IMR-90 (cell line): ENCODE results near the gene CRTC1. TPM values are rescaled to one million over a fixed set of nuclear protein-coding genes. Genes with fewer than 3 reads are reported as not detected.

Experiments
- ATAC-seq: fragments of 200-7000 bp; cut with Tn5 transposase; 2 replicates; pipeline ENCODE4 v1.9.1; 2020; ENCODE audit warnings: low read depth, mild to moderate bottlenecking, moderate library complexity
- BruUV-seq: library from RNA; stranded (reverse); fragments of 400-500 nt; replicated peaks from 2 replicates; lab custom pipeline; 2021; lab: Mats Ljungman, UMichigan
- CTCF ChIA-PET: fragments of 300-600 bp; formaldehyde crosslinking; extraction: SDS; loops from one replicate; lab custom pipeline; 2021; ENCODE audit warnings: antibody characterized with exemption; lab: Yijun Ruan, JAX
- POLR2A ChIA-PET: fragments of 300-600 bp; sonication (Branson Sonifier 250); formaldehyde crosslinking; loops from one replicate; lab custom pipeline; 2022; ENCODE audit warnings: antibody characterized with exemption; ENCODE audit not compliant: unreplicated experiment; lab: Charles Lee
- DNase-seq: peaks from one replicate; pipeline ENCODE4 v3.0.0; 2013
- H2AFZ ChIP-seq: replicated peaks from 2 replicates; pipeline ENCODE3; 2013; ENCODE audit warnings: low read length, mild to moderate bottlenecking; ENCODE audit not compliant: poor library complexity
- H2AK5ac ChIP-seq: 2 replicates; pipeline ENCODE4 v1.6.1; 2013; ENCODE audit warnings: low read depth, low read length, inconsistent platforms
- H2AK9ac ChIP-seq: replicated peaks from 2 replicates; pipeline ENCODE3; 2013; ENCODE audit warnings: mild to moderate bottlenecking, low read depth, low read length, moderate library complexity; ENCODE audit not compliant: poor library complexity
- H2BK120ac ChIP-seq: 2 replicates; pipeline ENCODE4 v1.6.1; 2013; ENCODE audit warnings: low read depth, low read length, inconsistent platforms
- H2BK15ac ChIP-seq: 3 replicates; pipeline ENCODE4 v1.6.1; 2013; ENCODE audit warnings: low read depth, low read length, inconsistent platforms
- H2BK20ac ChIP-seq: 2 replicates; pipeline ENCODE4 v1.6.1; 2013; ENCODE audit warnings: low read depth, mild to moderate bottlenecking, inconsistent platforms, low read length, moderate library complexity
- H2BK5ac ChIP-seq: 2 replicates; pipeline ENCODE4 v1.6.1; 2013; ENCODE audit warnings: mild to moderate bottlenecking, low read depth, low read length, inconsistent platforms; ENCODE audit not compliant: poor library complexity, severe bottlenecking
- H3K14ac ChIP-seq: replicated peaks from 2 replicates; pipeline ENCODE4 v1.6.1; 2013; ENCODE audit warnings: low read depth, low read length, inconsistent platforms
- H3K18ac ChIP-seq: 2 replicates; pipeline ENCODE4 v1.6.1; 2013; ENCODE audit warnings: low read depth, low read length, control low read depth
- H3K23ac ChIP-seq: 2 replicates; pipeline ENCODE4 v1.6.1; 2013; ENCODE audit warnings: low read depth, low read length, inconsistent platforms
- H3K27ac ChIP-seq: 2 replicates; pipeline ENCODE4 v1.5.1; 2013; ENCODE audit warnings: mild to moderate bottlenecking, control low read depth, low read length; ENCODE audit not compliant: insufficient read depth
- H3K27me3 ChIP-seq: 2 replicates; pipeline ENCODE4 v1.6.1; 2013; ENCODE audit warnings: low read length; ENCODE audit not compliant: control insufficient read depth, insufficient read depth
- H3K36me3 ChIP-seq: 2 replicates; pipeline ENCODE4 v1.6.1; 2013; ENCODE audit warnings: low read length, mixed read lengths; ENCODE audit not compliant: control insufficient read depth, insufficient read depth
- H3K4ac ChIP-seq: 2 replicates; pipeline ENCODE4 v1.6.1; 2013; ENCODE audit warnings: low read depth, low read length, inconsistent platforms
- H3K4me1 ChIP-seq: 2 replicates; pipeline ENCODE4 v1.6.1; 2013; ENCODE audit warnings: low read length, mixed read lengths; ENCODE audit not compliant: control insufficient read depth, insufficient read depth
- H3K4me2 ChIP-seq: 2 replicates; pipeline ENCODE4 v1.6.1; 2013; ENCODE audit warnings: low read depth, mild to moderate bottlenecking, control low read depth, low read length, moderate library complexity
- H3K4me3 ChIP-seq: 2 replicates; pipeline ENCODE4 v1.5.1; 2013; ENCODE audit warnings: low read depth, mild to moderate bottlenecking, control low read depth, low read length, moderate library complexity; ENCODE audit not compliant: insufficient read depth
- H3K56ac ChIP-seq: 2 replicates; pipeline ENCODE4 v1.6.1; 2013; ENCODE audit warnings: low read length, inconsistent platforms; ENCODE audit not compliant: insufficient read depth; ENCODE audit errors: extremely low read depth
- H3K79me1 ChIP-seq, 2 experiments: 2 replicates each; pipeline ENCODE4 v1.6.1; 2013; ENCODE audit warnings: low read length in 2 of 2, inconsistent platforms in 1 of 2, low read depth in 1 of 2
- H3K9ac ChIP-seq: 2 replicates; pipeline ENCODE4 v1.6.1; 2013; ENCODE audit warnings: low read depth, low read length, control low read depth
- H3K9me1 ChIP-seq: 2 replicates; pipeline ENCODE4 v1.6.1; 2013; ENCODE audit warnings: low read length, inconsistent platforms; ENCODE audit not compliant: insufficient read depth
- H3K9me3 ChIP-seq: 2 replicates; pipeline ENCODE4 v1.6.1; 2013; ENCODE audit warnings: low read length; ENCODE audit not compliant: control insufficient read depth, insufficient read depth
- H4K20me1 ChIP-seq: 2 replicates; pipeline ENCODE4 v1.6.1; 2013; ENCODE audit warnings: low read length, inconsistent platforms; ENCODE audit not compliant: insufficient read depth
- H4K5ac ChIP-seq: 2 replicates; pipeline ENCODE4 v1.6.1; 2013; ENCODE audit warnings: mild to moderate bottlenecking, low read depth, low read length, control low read depth
- H4K8ac ChIP-seq, 2 experiments: 2 replicates each; pipeline ENCODE4 v1.6.1; 2013; ENCODE audit warnings: low read depth in 2 of 2, low read length in 2 of 2, control low read depth in 1 of 2, inconsistent platforms in 1 of 2
- H4K91ac ChIP-seq: 2 replicates; pipeline ENCODE4 v1.6.1; 2013; ENCODE audit warnings: low read depth, low read length, inconsistent platforms; ENCODE audit not compliant: insufficient read depth
- MAZ ChIP-seq: IDR thresholded peaks from 2 replicates; pipeline ENCODE4 v1.6.1; 2012; ENCODE audit warnings: low read depth, mild to moderate bottlenecking, low read length, improper control_type of control experiment, moderate library complexity, borderline replicate concordance
- MXI1 ChIP-seq: IDR thresholded peaks from 2 replicates; pipeline ENCODE4 v1.6.1; 2012; ENCODE audit warnings: low read depth, mild to moderate bottlenecking, low read length, moderate library complexity, borderline replicate concordance
- NFE2L2 ChIP-seq: fragments of 150-350 bp; IDR thresholded peaks from 2 replicates; pipeline ENCODE4 v1.6.1; 2016; ENCODE audit warnings: low read depth, mild to moderate bottlenecking, low read length
- RAD21 ChIP-seq: IDR thresholded peaks from 2 replicates; pipeline ENCODE4 v1.6.1; 2012; ENCODE audit warnings: low read length, improper control_type of control experiment
- RCOR1 ChIP-seq: IDR thresholded peaks from 2 replicates; pipeline ENCODE4 v1.6.1; 2012; ENCODE audit warnings: mild to moderate bottlenecking, low read length, improper control_type of control experiment; ENCODE audit not compliant: insufficient replicate concordance
- RFX5 ChIP-seq: IDR thresholded peaks from 2 replicates; pipeline ENCODE4 v1.8.0; 2012; ENCODE audit warnings: low read depth, mild to moderate bottlenecking, low read length, moderate library complexity
- SMC3 ChIP-seq: fragments of 150-350 bp; IDR thresholded peaks from 2 replicates; pipeline ENCODE4 v1.6.1; 2016; ENCODE audit warnings: low read depth, mild to moderate bottlenecking, antibody characterized with exemption, low read length, moderate library complexity
- WGBS, 2 experiments: methylation state at CpG; one replicate each; pipeline versions ENCODE4 v1.1.5 to v1.1.7; 2013; ENCODE audit warnings: missing lambda C conversion rate in 2 of 2; ENCODE audit not compliant: insufficient read length in 1 of 2; ENCODE audit errors: extremely low coverage in 2 of 2; 5-methylcytosine and 5-hydroxymethylcytosine counted together
- dilution Hi-C: fragments of 300-500 bp; cut with HindIII; formaldehyde crosslinking; loops from one replicate; pipeline ENCODE4 v1.14.3; 2018; ENCODE audit warnings: low sequenced_read_pairs; ENCODE audit not compliant: unreplicated experiment
- in situ Hi-C: fragments of 300-500 bp; cut with MboI; formaldehyde crosslinking; loops from 3 replicates; pipeline ENCODE4 v1.14.3; 2019; ENCODE audit warnings: low sequenced_read_pairs, inconsistent platforms, mixed read lengths
- intact Hi-C: fragments of 100-400 bp; cut with micrococcal nuclease; formaldehyde crosslinking; loops from 2 replicates; pipeline ENCODE4 v1.10.0; 2022
- polyA plus RNA-seq, 3 experiments: library from polyadenylated mRNA; depleted of rRNA; stranded (reverse); fragments of >200 nt; gene quantifications; 2 replicates each; pipeline ENCODE4 v1.2.3, GENCODE V29; 2012; ENCODE audit warnings: low replicate concordance in 1 of 3
- total RNA-seq: library from RNA; depleted of rRNA; stranded (reverse); fragments of >200 nt; gene quantifications from 2 replicates; pipeline ENCODE4 v1.2.3, GENCODE V29; 2012

CRTC1 gene
- total and polyA plus RNA-seq, 2 of the 4 experiments (the other 2 are of a cell fraction): 0.18 to 5.7 TPM

DNA sequence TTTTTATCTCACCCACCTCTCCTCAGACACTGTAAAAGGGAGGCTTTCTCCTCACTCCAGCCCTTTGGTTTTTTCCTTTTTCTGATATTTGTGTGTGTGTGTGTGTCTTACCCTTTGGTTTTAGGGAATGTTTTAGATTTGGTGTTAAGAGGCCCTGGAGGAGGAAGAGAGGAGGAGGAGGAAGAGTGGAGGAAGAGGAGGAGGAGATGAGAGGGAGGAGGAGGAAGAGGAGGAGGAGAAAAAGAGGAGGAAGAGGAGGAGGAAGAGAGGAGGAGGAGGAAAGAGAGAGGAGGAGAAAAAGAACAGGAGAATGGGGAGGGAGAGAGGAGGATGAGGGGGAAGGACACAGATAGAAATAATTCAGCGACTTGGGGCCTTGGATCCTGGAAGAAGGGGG is 36.1 kb upstream of the CRTC1 start:
- no CpG with 5 or more reads among the region's 1 CpG for WGBS, 2 experiments
- ATAC-seq: no peak
- Histone ChIP-seq H2BK120ac (no peak overlapping the region), H3K56ac (no peak overlapping the region), H3K4me2 (no peak overlapping the region), H3K36me3 (no peaks in the 10 kb centered on the region), H4K8ac (no peak overlapping the region), H2BK20ac (no peak overlapping the region), H3K27me3 (no peaks in the 10 kb centered on the region), H2BK15ac (no peak overlapping the region), H3K4ac (no peak overlapping the region; the same call in 1 of the 2 replicates), H3K79me1 (peaks cover 18 to 66% of the 10 kb centered on the region in 2 experiments; a peak in 3 of 4 replicates), H3K27ac (no peak overlapping the region), H3K4me3 (no peak overlapping the region), H4K91ac (no peak overlapping the region), H3K23ac (no peak overlapping the region), H3K9me1 (peaks cover 24% of the 10 kb centered on the region), H2AK5ac (no peak overlapping the region), H3K14ac (no peak overlapping the region), H4K5ac (no peak overlapping the region), H3K18ac (no peak overlapping the region), H2AFZ (no peak overlapping the region), H3K4me1 (peaks cover 34% of the 10 kb centered on the region), H4K20me1 (peaks cover 34% of the 10 kb centered on the region), H3K9me3 (no peaks in the 10 kb centered on the region; the same call in 1 of the 2 replicates), H3K9ac (no peak overlapping the region), H2AK9ac (no peak overlapping the region), H2BK5ac (no peak overlapping the region)
- in situ Hi-C loops: no loop called here
- DNase-seq: no peak
- dilution Hi-C loops: no loop called here
- ChIA-PET CTCF (no interaction called here), POLR2A (no interaction called here)
- no TSS peak for BruUV-seq
- intact Hi-C loops: no loop called here
- no peak for TF ChIP-seq RFX5
- TF ChIP-seq SMC3: no peak
- no peak for TF ChIP-seq MXI1
- no peak for TF ChIP-seq RAD21
- TF ChIP-seq RCOR1: no peak
- no peak for TF ChIP-seq MAZ
- TF ChIP-seq NFE2L2: no peak
